NCI-H1092 treated with DMSO at 0.1 percent for 48 hours (cell line): ENCODE results near the gene PSTPIP2.
A peak's percentile ranks its signal among the peaks of the same experiment; 100 is the strongest.
"Not testable (repeated sequence)": the region's sequence is repeated elsewhere in the genome, so short reads cannot be mapped to it uniquely, and the experiment has no call there.

ENCODE experiments used
- DNase-seq: peaks from one replicate; lab custom pipeline; 2025; lab: John Stamatoyannopoulos, UW

Gene PSTPIP2, protein sequence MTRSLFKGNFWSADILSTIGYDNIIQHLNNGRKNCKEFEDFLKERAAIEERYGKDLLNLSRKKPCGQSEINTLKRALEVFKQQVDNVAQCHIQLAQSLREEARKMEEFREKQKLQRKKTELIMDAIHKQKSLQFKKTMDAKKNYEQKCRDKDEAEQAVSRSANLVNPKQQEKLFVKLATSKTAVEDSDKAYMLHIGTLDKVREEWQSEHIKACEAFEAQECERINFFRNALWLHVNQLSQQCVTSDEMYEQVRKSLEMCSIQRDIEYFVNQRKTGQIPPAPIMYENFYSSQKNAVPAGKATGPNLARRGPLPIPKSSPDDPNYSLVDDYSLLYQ

GRCh38 chr18:46071653-46072375, at the start of gene PSTPIP2:
TSS of gene PSTPIP2 (minus strand) at chr18:46072260. CDS start at chr18:46072188, 72 bp downstream.
- DNase-seq, result no peak

- DNase-seq, result no peak
Observed at GRCh38 chr18:46113751-46114150, 41.7 kb upstream of the PSTPIP2 start.

DNA sequence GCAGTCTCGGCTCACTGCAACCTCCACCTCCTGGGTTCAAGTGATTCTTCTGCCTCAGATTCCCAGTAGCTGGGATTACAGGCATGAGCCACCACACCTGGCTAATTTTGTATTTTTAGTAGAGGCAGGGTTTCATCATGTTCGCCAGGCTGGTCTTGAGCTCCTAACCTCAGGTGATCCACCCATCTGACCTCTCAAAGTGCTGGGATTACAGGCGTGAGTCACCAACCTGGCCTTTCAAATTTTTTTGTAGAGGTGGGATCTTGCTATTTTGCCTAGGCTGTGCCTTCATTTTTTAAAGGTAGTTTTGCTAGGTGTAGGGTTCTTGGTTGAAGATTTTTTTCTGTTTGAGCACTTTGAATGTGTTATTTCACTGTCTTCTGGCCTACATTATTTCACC, 38.3 kb upstream of the PSTPIP2 start:
- no peak for DNase-seq

DNA sequence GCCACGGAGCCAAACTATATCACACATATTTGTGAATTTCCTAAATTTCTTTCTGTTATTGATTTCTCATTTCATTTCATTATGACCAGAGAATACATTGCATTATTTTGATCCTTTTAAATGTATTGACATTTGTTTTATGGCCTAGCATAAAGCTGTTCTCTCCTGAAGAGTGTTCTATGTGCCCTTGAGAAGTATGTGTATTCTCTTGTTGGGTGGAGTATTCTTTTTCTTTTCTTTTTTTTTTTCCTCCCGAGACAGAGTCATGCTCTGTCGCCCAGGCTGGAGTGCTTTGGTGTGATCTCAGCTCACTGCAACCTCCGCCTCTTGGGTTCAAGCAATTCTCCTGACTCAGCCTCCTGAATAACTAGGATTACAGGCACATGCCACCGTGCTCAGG, 37.3 kb upstream of the PSTPIP2 start:
- no peak for DNase-seq

DNA sequence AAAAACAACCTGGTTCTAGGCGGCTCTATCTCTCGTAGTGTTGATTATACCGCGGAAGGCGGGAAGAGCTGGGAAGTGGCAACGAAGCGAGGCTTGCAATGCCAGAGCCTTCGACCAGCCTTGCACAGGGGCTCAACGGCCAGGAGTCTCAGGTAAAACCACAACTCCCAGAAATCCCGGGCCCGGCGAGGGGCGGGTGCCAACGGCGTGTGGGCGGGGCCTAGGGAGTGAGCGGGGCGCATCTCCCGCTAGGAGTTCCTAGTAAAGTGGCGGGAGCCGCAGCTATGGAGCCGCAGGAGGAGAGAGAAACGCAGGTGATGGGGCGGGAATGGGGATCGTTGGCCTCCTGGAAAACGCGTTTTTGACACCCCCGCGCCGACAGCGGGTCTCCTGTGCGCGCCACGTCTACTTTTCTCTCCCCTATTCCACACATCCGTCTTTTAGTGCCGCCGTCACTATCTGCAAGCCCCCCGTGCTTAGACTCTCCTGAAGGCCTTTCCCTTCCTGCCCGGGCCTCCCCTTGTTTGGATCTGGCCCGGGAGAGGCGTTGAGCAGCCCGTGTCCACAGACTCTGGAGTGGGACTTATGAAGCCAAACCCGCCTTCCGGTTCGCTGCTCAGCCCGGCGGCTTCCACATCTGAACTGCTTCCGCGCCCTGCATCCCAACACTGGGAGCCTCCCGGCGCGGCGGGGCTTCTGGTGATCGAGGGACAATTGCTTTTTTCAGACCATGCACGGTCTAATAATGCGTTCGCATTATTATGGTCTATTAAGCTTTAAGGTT, 32.3 kb upstream of the PSTPIP2 start, which contains the start of gene HAUS1:
Gene HAUS1, plus strand, starts transcription at position 258 of the 784 bp plus-strand sequence. Its CDS starts 27 bp downstream, at position 285.
- peak; percentile 97 for DNase-seq

- DNase-seq, result no peak
Observed at GRCh38 chr18:46099463-46099862, 27.4 kb upstream of the PSTPIP2 start.

GRCh38 chr18:46098616-46098933, 26.5 kb upstream of the PSTPIP2 start:
- DNase-seq, result peak; percentile 49

GRCh38 chr18:46097801-46098615, 25.9 kb upstream of the PSTPIP2 start, which contains the start of gene ATP5F1A:
TSS of gene ATP5F1A (minus strand) at chr18:46098296. CDS start at chr18:46098231, 65 bp downstream.
- peak; percentile 96 for DNase-seq

- no peak for DNase-seq
Observed at GRCh38 chr18:46097431-46097800, 25.4 kb upstream of the PSTPIP2 start.

- peak; percentile 11 for DNase-seq
Observed at GRCh38 chr18:46096651-46097300, 24.7 kb upstream of the PSTPIP2 start.

- DNase-seq, result no peak
Observed at GRCh38 chr18:46095532-46095931, 23.5 kb upstream of the PSTPIP2 start.

GRCh38 chr18:46088501-46088900, 16.4 kb upstream of the PSTPIP2 start:
- not testable (repeated sequence) for DNase-seq

GRCh38 chr18:46084431-46084830, 12.4 kb upstream of the PSTPIP2 start:
- DNase-seq, result no peak

DNA sequence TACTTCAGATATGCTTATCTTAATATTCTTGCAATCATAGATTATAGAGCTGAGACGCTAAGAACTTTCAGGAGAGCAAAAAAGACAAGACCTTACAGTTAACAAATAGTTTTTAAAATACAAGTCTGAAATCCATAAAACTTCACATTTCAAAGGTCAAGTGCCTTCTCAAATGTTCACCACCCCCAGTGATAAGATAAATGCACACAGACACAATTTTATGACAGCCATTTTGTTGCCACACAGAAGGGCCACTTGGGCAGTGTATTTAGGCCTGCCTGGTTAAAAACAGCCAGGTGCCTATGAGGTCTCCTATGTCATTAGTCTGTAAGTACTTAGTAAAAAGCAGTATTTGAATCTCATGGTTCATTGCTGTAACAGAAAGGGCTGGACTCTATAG, 8.1 kb upstream of the PSTPIP2 start:
- DNase-seq, result no peak

- DNase-seq, result no peak
Observed at GRCh38 chr18:46079336-46079735, 7.3 kb upstream of the PSTPIP2 start.

- DNase-seq, result peak; percentile 66
Observed at GRCh38 chr18:46073474-46074331, 1.6 kb upstream of the PSTPIP2 start.

DNA sequence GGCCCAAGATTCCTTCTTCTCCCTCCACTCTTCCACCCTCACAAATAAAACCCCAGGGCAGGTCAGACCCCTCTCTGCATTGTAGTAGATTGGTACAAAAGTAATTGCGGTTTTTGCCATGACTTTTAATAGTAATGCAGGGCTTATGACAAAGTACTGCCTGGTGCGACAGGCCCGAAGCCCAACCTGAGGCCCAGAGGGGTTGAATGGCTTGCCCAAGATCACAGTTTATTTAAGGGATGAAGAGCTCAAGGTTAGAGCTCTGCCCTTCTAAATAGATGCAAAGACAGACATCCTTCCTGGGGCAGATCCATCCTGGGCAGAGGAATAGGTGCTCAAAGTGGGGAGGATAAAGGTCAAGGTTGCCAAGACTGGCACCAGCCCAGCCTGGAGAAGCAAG, 899 bp upstream of the PSTPIP2 start:
- no peak for DNase-seq

GRCh38 chr18:46072376-46072867, 362 bp upstream of the PSTPIP2 start:
- DNase-seq, result no peak

- no peak for DNase-seq
Observed at GRCh38 chr18:46070815-46071652, 1.0 kb downstream of the PSTPIP2 start.
